ENCODE measurements around the gene FASN. TPM values are rescaled to one million over a fixed set of nuclear protein-coding genes. Genes with fewer than 3 reads are reported as not detected.

Gene FASN
- total and polyA plus RNA-seq, 2 of the 13 experiments (the other 11 are each of a cell fraction or from before 2014, with no cell fraction given), result 51.7 to 101 TPM

DNA sequence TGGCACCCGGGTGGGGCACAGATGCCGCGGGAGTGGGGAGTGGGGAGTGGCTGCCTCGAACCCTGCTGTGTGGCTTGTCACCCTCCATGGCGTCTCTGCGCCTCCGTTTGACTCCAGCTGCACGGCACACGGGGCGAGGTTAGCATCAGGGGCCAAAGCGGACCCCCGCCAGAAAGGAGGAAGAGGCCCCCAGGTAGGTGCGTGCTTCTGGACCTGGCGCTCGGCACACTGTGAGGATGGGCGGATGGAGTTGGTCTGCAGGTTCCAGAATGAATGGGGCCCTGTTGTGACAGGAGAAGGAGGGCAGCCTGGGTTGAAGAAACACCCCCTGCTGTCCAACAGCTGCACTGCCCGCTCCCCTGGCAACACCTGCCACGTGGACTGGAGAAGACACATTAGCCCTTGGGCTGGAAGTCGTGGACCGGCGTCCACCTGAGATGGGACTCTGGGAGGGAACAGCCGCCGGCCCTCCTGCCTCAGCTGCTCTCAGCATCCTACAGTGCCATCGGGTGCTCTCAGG is 9.4 kb upstream of the FASN start:
- ATAC-seq, result no peak
- H3K9me3 ChIP-seq (ENCODE audit: low read length), result no peaks in the 10 kb centered on the region
- 94% methylated on average over 24 of the region's 24 CpGs for WGBS (ENCODE audit: low lambda C conversion rate)
- intact Hi-C loops (cut with micrococcal nuclease; ENCODE audit: unreplicated experiment), result loop anchor here (10.0 kb wide), 1 partner anchor 127 kb away; no protein-coding TSS in a partner anchor
- CTCF ChIA-PET (ENCODE audit: low intra/inter-chr PET ratio, low total read pairs), result interaction anchor here (2.6 kb wide), 1 partner anchor 46 kb away, joined by 16 read pairs; no protein-coding TSS in a partner anchor
- in situ Hi-C loops (cut with HindIII; ENCODE audit: extremely low pct_ligation_motif_present, low pct_unique_long_range_greater_than_20kb), result no loop called here
- no TSS peak for BruUV-seq (replicated peaks)
- H3K27ac ChIP-seq (ENCODE audit: extremely low read length, insufficient read depth, low read length), result peak overlapping the region; percentile 72
- no peak overlapping the region for H3K4me2 ChIP-seq (ENCODE audit: low read depth, low read length)
- no peaks in the 10 kb centered on the region for H3K27me3 ChIP-seq (ENCODE audit: control insufficient read depth in 1 of 2, insufficient read depth in 2 of 2, low read length in 2 of 2)
- H3K79me2 ChIP-seq (ENCODE audit: insufficient read depth, low read length), result peaks cover 11% of the 10 kb centered on the region
- no peaks in the 10 kb centered on the region for H3K36me3 ChIP-seq (replicated peaks in 1 of 2; ENCODE audit: control insufficient read depth in 1 of 2, insufficient read depth in 2 of 2, low read length in 2 of 2)
- peak overlapping the region in 1 of 3 experiments; percentile 82; a peak in 1 of 6 replicates for H3K4me3 ChIP-seq (replicated peaks in 1 of 3; ENCODE audit: insufficient read depth in 1 of 3, low read depth in 2 of 3, low read length in 3 of 3)
- H2AFZ ChIP-seq (ENCODE audit: low read length), result no peak overlapping the region
- H3K4me1 ChIP-seq (ENCODE audit: insufficient read depth, low read length), result peaks cover 72% of the 10 kb centered on the region
- no peak for FAIRE-seq
- DNase-seq (ENCODE audit: low spot score), result peak; percentile 43
- H3K9ac ChIP-seq (ENCODE audit: insufficient read depth, low read depth, low read length), result no peak overlapping the region
- H4K20me1 ChIP-seq (ENCODE audit: insufficient read depth, low read length), result no peaks in the 10 kb centered on the region
- POLR2A ChIA-PET, result interaction anchor here (1.3 to 1.7 kb wide), 6 partner anchors 9 to 274 kb away, joined by 4 to 24 read pairs (median 8); partner anchors contain the start of genes DCXR, FASN and MCRIP1
- TF ChIP-seq ZNF10 (CRISPR knock-in tag; IDR thresholded peaks at IDR 0.05; ENCODE audit: borderline replicate concordance, low read depth) (no peak), ZSCAN5A (CRISPR knock-in tag; IDR thresholded peaks at IDR 0.05; ENCODE audit: borderline replicate concordance) (no peak), ZNF260 (CRISPR knock-in tag; IDR thresholded peaks at IDR 0.05; ENCODE audit: borderline replicate concordance, low read depth) (no peak), ZNF674 (CRISPR knock-in tag; IDR thresholded peaks at IDR 0.05; ENCODE audit: low read depth) (no peak), U2AF1 (optimal IDR thresholded peaks at IDR 0.05; ENCODE audit: low read depth, low read length) (no peak), DPF2 (CRISPR knock-in tag; IDR thresholded peaks at IDR 0.05; ENCODE audit: borderline replicate concordance, low read depth) (no peak), ATAD3A (CRISPR knock-in tag; IDR thresholded peaks at IDR 0.05) (no peak), PPARG (CRISPR knock-in tag; conservative IDR thresholded peaks at IDR 0.05) (no peak), KLF9 (CRISPR knock-in tag; IDR thresholded peaks at IDR 0.05; ENCODE audit: low read depth) (no peak), TGIF2 (CRISPR knock-in tag; IDR thresholded peaks at IDR 0.05) (0 out of 2 replicates have a peak, but pooled peaks have one; percentile 62), NR2C2 (CRISPR knock-in tag; IDR thresholded peaks at IDR 0.05; ENCODE audit: borderline replicate concordance) (no peak), ZNF550 (CRISPR knock-in tag; IDR thresholded peaks at IDR 0.05; ENCODE audit: borderline replicate concordance) (no peak), SMYD3 (CRISPR knock-in tag; IDR thresholded peaks at IDR 0.05) (no peak), HDAC6 (IDR thresholded peaks at IDR 0.05; ENCODE audit: low read depth, low read length) (no peak), ZNF589 (CRISPR knock-in tag; conservative IDR thresholded peaks at IDR 0.05) (no peak), RARA (CRISPR knock-in tag; IDR thresholded peaks at IDR 0.05) (no peak), FOXJ3 (CRISPR knock-in tag; IDR thresholded peaks at IDR 0.05; ENCODE audit: borderline replicate concordance) (no peak), ZNF562 (CRISPR knock-in tag; IDR thresholded peaks at IDR 0.05; ENCODE audit: borderline replicate concordance) (no peak), TFDP1 (CRISPR knock-in tag; IDR thresholded peaks at IDR 0.05; ENCODE audit: borderline replicate concordance) (no peak), ZNF570 (CRISPR knock-in tag; IDR thresholded peaks at IDR 0.05; ENCODE audit: borderline replicate concordance) (no peak)
- TF ChIP-seq, protein P1, sequence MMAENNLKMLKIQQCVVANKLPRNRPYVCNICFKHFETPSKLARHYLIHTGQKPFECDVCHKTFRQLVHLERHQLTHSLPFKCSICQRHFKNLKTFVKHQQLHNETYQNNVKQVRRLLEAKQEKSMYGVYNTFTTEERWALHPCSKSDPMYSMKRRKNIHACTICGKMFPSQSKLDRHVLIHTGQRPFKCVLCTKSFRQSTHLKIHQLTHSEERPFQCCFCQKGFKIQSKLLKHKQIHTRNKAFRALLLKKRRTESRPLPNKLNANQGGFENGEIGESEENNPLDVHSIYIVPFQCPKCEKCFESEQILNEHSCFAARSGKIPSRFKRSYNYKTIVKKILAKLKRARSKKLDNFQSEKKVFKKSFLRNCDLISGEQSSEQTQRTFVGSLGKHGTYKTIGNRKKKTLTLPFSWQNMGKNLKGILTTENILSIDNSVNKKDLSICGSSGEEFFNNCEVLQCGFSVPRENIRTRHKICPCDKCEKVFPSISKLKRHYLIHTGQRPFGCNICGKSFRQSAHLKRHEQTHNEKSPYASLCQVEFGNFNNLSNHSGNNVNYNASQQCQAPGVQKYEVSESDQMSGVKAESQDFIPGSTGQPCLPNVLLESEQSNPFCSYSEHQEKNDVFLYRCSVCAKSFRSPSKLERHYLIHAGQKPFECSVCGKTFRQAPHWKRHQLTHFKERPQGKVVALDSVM (CRISPR knock-in tag; IDR thresholded peaks at IDR 0.05), result no peak

Data from HepG2 (cell line).